GM23248 (cell line): ENCODE results near the gene AFAP1L1. TPM values are rescaled to one million over a fixed set of nuclear protein-coding genes. Genes with fewer than 3 reads are reported as not detected.
A peak's percentile ranks its signal among the peaks of the same experiment; 100 is the strongest.

Experiments
- DNase-seq: peaks from one replicate; pipeline ENCODE4 v3.0.0-alpha.2; 2015
- H2AFZ ChIP-seq: fragments of 200-600 bp; sonication (generic); 2 replicates; pipeline ENCODE4 v1.6.1; 2016; ENCODE audit warnings: antibody characterized with exemption
- H3F3A ChIP-seq: fragments of 200-600 bp; sonication (generic); 2 replicates; pipeline ENCODE4 v1.6.1; 2016; ENCODE audit warnings: mild to moderate bottlenecking, antibody characterized with exemption, mixed run types; ENCODE audit not compliant: insufficient read depth
- H3K27ac ChIP-seq: fragments of 200-600 bp; sonication (generic); 2 replicates; pipeline ENCODE4 v1.5.1; 2016; ENCODE audit warnings: mild to moderate bottlenecking
- H3K27me3 ChIP-seq: fragments of 200-600 bp; sonication (generic); replicated peaks from 2 replicates; pipeline ENCODE4 v1.6.1; 2016; ENCODE audit warnings: mild to moderate bottlenecking; ENCODE audit not compliant: insufficient read depth
- H3K36me3 ChIP-seq: fragments of 200-600 bp; sonication (generic); 2 replicates; pipeline ENCODE4 v1.6.1; 2016; ENCODE audit warnings: low read depth, mild to moderate bottlenecking
- H3K4me1 ChIP-seq: fragments of 200-600 bp; sonication (generic); 2 replicates; pipeline ENCODE4 v1.6.1; 2016; ENCODE audit warnings: mild to moderate bottlenecking; ENCODE audit not compliant: insufficient read depth
- H3K4me2 ChIP-seq: fragments of 200-600 bp; sonication (generic); one replicate; pipeline ENCODE4 v1.6.1; 2016; ENCODE audit warnings: mild to moderate bottlenecking; ENCODE audit not compliant: unreplicated experiment
- H3K4me3 ChIP-seq: fragments of 200-600 bp; sonication (generic); 2 replicates; pipeline ENCODE4 v1.5.1; 2016; ENCODE audit warnings: mild to moderate bottlenecking
- H3K79me2 ChIP-seq: fragments of 200-600 bp; sonication (generic); 2 replicates; pipeline ENCODE4 v1.6.1; 2016; ENCODE audit warnings: mild to moderate bottlenecking; ENCODE audit not compliant: insufficient read depth
- H3K9ac ChIP-seq: fragments of 200-600 bp; sonication (generic); 2 replicates; pipeline ENCODE4 v1.6.1; 2016; ENCODE audit warnings: mild to moderate bottlenecking
- H3K9me2 ChIP-seq: fragments of 200-600 bp; sonication (generic); 2 replicates; pipeline ENCODE4 v1.6.1; 2016; ENCODE audit warnings: mixed run types, mild to moderate bottlenecking, moderate library complexity; ENCODE audit not compliant: insufficient read depth
- H3K9me3 ChIP-seq: fragments of 200-600 bp; sonication (generic); one replicate; pipeline ENCODE4 v1.6.1; 2017; ENCODE audit warnings: low read depth
- H4K20me1 ChIP-seq: fragments of 200-600 bp; sonication (generic); 2 replicates; pipeline ENCODE4 v1.6.0; 2016; ENCODE audit not compliant: insufficient read depth
- EZH2 ChIP-seq: fragments of 200-600 bp; sonication (generic); IDR thresholded peaks from 2 replicates; pipeline ENCODE4 v1.6.1; 2018; ENCODE audit warnings: antibody characterized with exemption, mild to moderate bottlenecking; ENCODE audit not compliant: insufficient read depth, poor library complexity, severe bottlenecking
- EZH2phosphoT487 ChIP-seq: fragments of 200-600 bp; sonication (generic); IDR thresholded peaks from 2 replicates; pipeline ENCODE4 v1.6.1; 2018; ENCODE audit warnings: antibody characterized with exemption, moderate library complexity, mild to moderate bottlenecking, low read depth; ENCODE audit not compliant: insufficient read depth
- WGBS, 2 experiments: methylation state at CpG; one replicate each; pipeline ENCODE4 v1.1.6; 2015 to 2017; ENCODE audit warnings: low lambda C conversion rate in 2 of 2, low coverage in 1 of 2; ENCODE audit errors: missing lambda C conversion rate in 2 of 2; 5-methylcytosine and 5-hydroxymethylcytosine counted together
- in situ Hi-C: fragments of 300-500 bp; cut with MboI; formaldehyde crosslinking; loops from 2 replicates; pipeline ENCODE4 v1.15.0; 2020
- polyA plus RNA-seq: library from polyadenylated mRNA; unstranded; fragments of >200 nt; fragmentation: Nextera tagmentation; extraction: Ambion mirVana; gene quantifications from 2 replicates; pipeline ENCODE4 v1.2.1, GENCODE V29; 2016
- total RNA-seq: library from RNA; depleted of rRNA; stranded (reverse); fragments of >200 nt; shearing (Covaris generic); gene quantifications from 2 replicates; pipeline ENCODE4 v1.2.3, GENCODE V29; 2014

Gene AFAP1L1
- total and polyA plus RNA-seq, 2 experiments from 2014 or later: 0.76 to 1.3 TPM

DNA sequence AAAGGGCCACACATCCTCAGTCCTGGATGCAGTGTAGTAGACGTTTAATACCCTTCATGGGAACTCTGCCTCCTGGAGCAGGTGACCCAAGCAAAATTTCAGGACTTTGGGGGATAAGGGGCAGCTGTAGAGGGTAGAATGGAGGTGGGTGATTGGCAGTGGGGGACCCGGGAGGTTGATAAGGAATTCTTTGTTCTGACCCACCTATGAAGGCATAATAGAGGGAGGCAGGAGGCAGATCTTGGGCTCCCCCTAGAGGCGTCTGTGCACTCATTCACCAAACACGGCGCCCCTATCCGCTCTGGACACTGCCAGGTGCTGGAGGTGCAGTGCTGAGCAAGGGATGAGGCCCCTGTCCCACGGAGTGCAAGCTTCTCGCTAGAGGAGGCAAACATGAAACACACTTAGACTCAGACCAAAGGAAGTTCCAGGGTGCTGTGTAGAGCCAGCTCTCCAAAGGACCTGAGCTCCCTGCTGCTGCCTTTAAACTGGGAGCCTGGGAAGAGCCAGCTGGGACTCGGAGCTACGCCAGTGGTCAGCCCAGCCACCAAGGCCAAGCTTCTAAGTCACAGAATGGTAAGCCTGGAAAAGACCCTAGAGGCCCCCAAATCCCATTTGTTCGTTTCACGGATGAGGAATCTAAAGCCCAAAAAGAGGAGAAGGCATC lies 99.8 kb downstream of the AFAP1L1 start:
- H3K4me3 ChIP-seq: no peak overlapping the region
- H3K27ac ChIP-seq: no peak overlapping the region
- peak; percentile 73 for DNase-seq
- H3K4me1 ChIP-seq: no peaks in the 10 kb centered on the region
- H3F3A ChIP-seq: no peaks in the 10 kb centered on the region
- H3K79me2 ChIP-seq: no peaks in the 10 kb centered on the region
- no peaks in the 10 kb centered on the region for H3K36me3 ChIP-seq
- H3K4me2 ChIP-seq: no peak overlapping the region
- 43 to 45% methylated on average over 12 of the region's 12 CpGs for WGBS, 2 experiments
- H3K9ac ChIP-seq: no peak overlapping the region
- no peaks in the 10 kb centered on the region for H4K20me1 ChIP-seq
- no peaks in the 10 kb centered on the region for H3K27me3 ChIP-seq
- H3K9me3 ChIP-seq: no peaks in the 10 kb centered on the region
- H2AFZ ChIP-seq: no peak overlapping the region
- TF ChIP-seq EZH2phosphoT487 (no peak), EZH2 (no peak)
- no peaks in the 10 kb centered on the region for H3K9me2 ChIP-seq
- in situ Hi-C loops: loop anchor here (10.0 kb wide), 1 partner anchor 193 kb away; no protein-coding TSS in a partner anchor

DNA sequence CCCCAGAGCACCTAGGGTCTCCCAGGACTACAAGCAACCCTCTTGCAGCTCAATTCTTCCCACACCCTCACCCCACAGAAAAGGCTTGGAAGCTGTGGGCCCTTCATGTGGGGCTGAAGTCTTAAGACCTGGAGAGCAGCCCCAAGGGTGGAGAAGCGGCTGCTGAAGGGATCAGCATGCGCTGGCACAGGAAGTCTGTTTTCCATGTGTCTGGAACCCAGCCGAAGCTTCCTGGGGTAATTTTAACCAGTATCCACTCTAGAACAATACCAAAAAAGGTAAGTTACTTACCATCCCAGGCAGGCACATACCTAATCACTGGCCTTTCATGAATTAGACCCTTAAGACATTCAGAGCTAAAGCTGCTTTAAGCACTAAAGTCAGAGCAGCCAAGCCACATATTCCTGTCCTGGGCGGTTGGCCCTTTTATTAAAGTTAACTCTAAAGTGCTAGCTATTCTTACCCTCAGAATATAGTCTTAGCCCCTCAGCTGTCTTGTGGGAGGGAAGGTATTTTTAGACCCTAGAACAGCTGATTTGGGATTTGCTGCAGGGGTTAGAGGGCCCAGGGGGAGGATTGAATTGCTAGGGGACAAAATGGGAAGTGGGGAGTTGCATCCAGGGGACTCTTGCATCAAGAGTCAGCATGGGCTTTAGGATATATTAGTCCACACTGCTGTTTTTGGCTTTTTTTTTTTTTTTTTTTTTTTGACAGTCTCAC lies 100.6 kb downstream of the AFAP1L1 start:
- H3K9ac ChIP-seq: no peak overlapping the region

DNA sequence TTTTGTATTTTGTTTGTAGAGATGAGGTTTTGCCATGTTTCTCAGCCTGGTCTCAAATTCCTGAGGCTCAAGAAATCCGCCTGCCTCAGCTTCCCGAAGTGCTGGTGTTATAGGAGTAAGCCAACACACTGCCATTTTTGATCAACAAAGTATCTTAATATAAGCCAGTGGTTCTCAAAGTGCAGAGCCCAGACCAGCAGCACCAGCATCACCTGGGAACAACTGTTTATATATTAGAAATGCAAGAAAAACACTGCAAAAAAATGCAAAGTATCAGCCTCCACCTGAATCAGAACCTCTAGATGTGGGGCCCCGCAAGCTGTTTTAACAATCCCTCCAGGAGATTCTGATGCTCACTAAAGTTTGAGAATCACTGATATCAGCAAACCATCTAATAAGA lies 101.3 kb downstream of the AFAP1L1 start:
- no peaks in the 10 kb centered on the region for H3K36me3 ChIP-seq
- H3K9ac ChIP-seq: no peak overlapping the region
- 94 to 100% methylated on average over 3 of the region's 3 CpGs for WGBS, 2 experiments
- TF ChIP-seq EZH2phosphoT487 (no peak), EZH2 (no peak)
- no peaks in the 10 kb centered on the region for H3K79me2 ChIP-seq
- no peaks in the 10 kb centered on the region for H3K9me2 ChIP-seq
- no peaks in the 10 kb centered on the region for H3K9me3 ChIP-seq
- in situ Hi-C loops: loop anchor here (10.0 kb wide), 1 partner anchor 192 kb away; no protein-coding TSS in a partner anchor
- no peak overlapping the region for H2AFZ ChIP-seq
- DNase-seq: no peak
- H4K20me1 ChIP-seq: no peaks in the 10 kb centered on the region
- no peaks in the 10 kb centered on the region for H3K4me1 ChIP-seq
- no peak overlapping the region for H3K4me3 ChIP-seq
- H3K27ac ChIP-seq: no peak overlapping the region
- H3F3A ChIP-seq: no peaks in the 10 kb centered on the region
- H3K27me3 ChIP-seq: no peaks in the 10 kb centered on the region
- no peak overlapping the region for H3K4me2 ChIP-seq

More for the DNA sequence above, 100.6 kb downstream of the AFAP1L1 start:
- Histone ChIP-seq H3K4me3 (no peak overlapping the region), H3K4me1 (no peaks in the 10 kb centered on the region), H3K79me2 (no peaks in the 10 kb centered on the region), H4K20me1 (no peaks in the 10 kb centered on the region), H3F3A (no peaks in the 10 kb centered on the region), H3K27ac (no peak overlapping the region), H3K9me2 (no peaks in the 10 kb centered on the region), H3K27me3 (no peaks in the 10 kb centered on the region), H3K9me3 (no peaks in the 10 kb centered on the region), H3K36me3 (no peaks in the 10 kb centered on the region), H3K4me2 (no peak overlapping the region), H2AFZ (no peak overlapping the region)
- in situ Hi-C loops: loop anchor here (10.0 kb wide), 1 partner anchor 193 kb away; no protein-coding TSS in a partner anchor
- TF ChIP-seq EZH2phosphoT487 (no peak), EZH2 (no peak)
- no peak for DNase-seq
- WGBS, 2 experiments: 57% methylated on average over 4 of the region's 4 CpGs

DNA sequence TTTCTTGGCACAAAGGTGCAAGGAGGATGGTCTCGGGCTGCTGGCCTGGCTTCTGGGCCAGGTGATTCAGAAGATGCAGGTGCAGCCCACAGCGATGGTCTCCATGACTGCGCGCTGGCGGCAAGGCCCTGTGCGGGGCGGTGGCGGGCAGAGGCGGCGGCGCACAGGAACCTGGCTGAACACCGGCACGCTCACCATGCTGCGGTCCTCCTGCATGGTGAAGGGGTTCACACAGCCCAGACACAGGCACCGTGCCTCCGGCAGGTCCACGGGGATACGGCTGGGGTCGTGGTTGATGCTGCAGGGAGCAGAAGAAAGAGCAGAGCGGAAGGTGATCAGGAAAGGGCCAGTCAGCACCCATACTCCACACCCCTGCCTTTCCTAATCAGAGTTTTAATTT lies 102.6 kb downstream of the AFAP1L1 start:
- Histone ChIP-seq H3K4me3 (no peak overlapping the region), H3K4me2 (no peak overlapping the region), H2AFZ (no peak overlapping the region), H3K9me3 (no peaks in the 10 kb centered on the region), H3K4me1 (no peaks in the 10 kb centered on the region), H4K20me1 (no peaks in the 10 kb centered on the region), H3K27ac (no peak overlapping the region), H3K79me2 (no peaks in the 10 kb centered on the region), H3K9me2 (no peaks in the 10 kb centered on the region), H3K9ac (no peak overlapping the region), H3F3A (no peaks in the 10 kb centered on the region), H3K27me3 (no peaks in the 10 kb centered on the region; the same call in 1 of the 2 replicates), H3K36me3 (no peaks in the 10 kb centered on the region)
- TF ChIP-seq EZH2 (no peak), EZH2phosphoT487 (no peak)
- WGBS, 2 experiments: 91 to 92% methylated on average over 20 of the region's 20 CpGs
- DNase-seq: no peak
- in situ Hi-C loops: loop anchor here (10.0 kb wide), 1 partner anchor 190 kb away; no protein-coding TSS in a partner anchor
